ENCODE data around the gene KLK3.

DNA sequence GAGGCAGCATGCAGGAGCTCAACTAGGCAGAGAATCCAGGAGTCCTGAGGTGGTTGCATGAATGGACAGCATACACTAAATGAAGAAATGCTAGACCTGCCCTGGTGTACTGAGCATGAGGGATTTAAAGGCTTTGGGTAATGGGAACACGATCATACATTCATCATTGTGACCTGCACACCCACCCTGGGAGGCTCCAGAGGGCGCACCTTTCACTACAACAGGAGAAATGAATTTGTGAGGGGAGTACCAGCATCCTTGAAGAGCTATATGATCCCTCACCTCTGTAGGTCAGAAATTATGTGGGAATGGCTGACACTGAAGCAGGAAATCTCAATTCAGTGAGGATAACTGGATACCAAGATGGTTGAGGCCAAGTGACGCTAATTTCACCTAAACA lies 27.5 kb downstream of the KLK3 start:
- TF ChIP-seq, protein P1, sequence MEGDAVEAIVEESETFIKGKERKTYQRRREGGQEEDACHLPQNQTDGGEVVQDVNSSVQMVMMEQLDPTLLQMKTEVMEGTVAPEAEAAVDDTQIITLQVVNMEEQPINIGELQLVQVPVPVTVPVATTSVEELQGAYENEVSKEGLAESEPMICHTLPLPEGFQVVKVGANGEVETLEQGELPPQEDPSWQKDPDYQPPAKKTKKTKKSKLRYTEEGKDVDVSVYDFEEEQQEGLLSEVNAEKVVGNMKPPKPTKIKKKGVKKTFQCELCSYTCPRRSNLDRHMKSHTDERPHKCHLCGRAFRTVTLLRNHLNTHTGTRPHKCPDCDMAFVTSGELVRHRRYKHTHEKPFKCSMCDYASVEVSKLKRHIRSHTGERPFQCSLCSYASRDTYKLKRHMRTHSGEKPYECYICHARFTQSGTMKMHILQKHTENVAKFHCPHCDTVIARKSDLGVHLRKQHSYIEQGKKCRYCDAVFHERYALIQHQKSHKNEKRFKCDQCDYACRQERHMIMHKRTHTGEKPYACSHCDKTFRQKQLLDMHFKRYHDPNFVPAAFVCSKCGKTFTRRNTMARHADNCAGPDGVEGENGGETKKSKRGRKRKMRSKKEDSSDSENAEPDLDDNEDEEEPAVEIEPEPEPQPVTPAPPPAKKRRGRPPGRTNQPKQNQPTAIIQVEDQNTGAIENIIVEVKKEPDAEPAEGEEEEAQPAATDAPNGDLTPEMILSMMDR (IDR thresholded peaks at IDR 0.05), result no peak
- no peak for TF ChIP-seq POLR2A (IDR thresholded peaks at IDR 0.05)
